GM23338 (cell line): Measurements from ENCODE around the gene MT1HL1.

ENCODE experiments used
- CREB1 ChIP-seq: fragments of 250-450 bp; sonication (Bioruptor Pico); IDR thresholded peaks from 2 replicates; pipeline ENCODE4 v1.5.0; 2020; ENCODE audit warnings: low read depth, mild to moderate bottlenecking, moderate library complexity
- CTCF ChIP-seq, 2 experiments: fragments of 200-600 bp in 1 of 2; sonication (generic) in 1 of 2; conservative IDR thresholded peaks; 2 replicates each; pipeline versions ENCODE4 v1.5.1 to v1.6.1; 2016 to 2017; ENCODE audit warnings: antibody characterized with exemption in 2 of 2, low read depth in 2 of 2, mild to moderate bottlenecking in 2 of 2, moderate library complexity in 1 of 2
- EZH2 ChIP-seq: fragments of 200-600 bp; sonication (generic); IDR thresholded peaks from one replicate; pipeline ENCODE4 v1.8.0; 2017; ENCODE audit warnings: antibody characterized with exemption, mild to moderate bottlenecking, low read depth; ENCODE audit not compliant: unreplicated experiment
- EZH2phosphoT487 ChIP-seq: fragments of 200-600 bp; sonication (generic); IDR thresholded peaks from one replicate; pipeline ENCODE4 v1.8.1; 2018; ENCODE audit warnings: antibody characterized with exemption; ENCODE audit not compliant: unreplicated experiment
- JUNB ChIP-seq: IDR thresholded peaks from one replicate; pipeline ENCODE4 v1.6.1; 2016; ENCODE audit warnings: antibody characterized with exemption; ENCODE audit not compliant: unreplicated experiment
- POLR2AphosphoS5 ChIP-seq: IDR thresholded peaks from 2 replicates; pipeline ENCODE4 v1.6.1; 2016; ENCODE audit warnings: antibody characterized with exemption, low read depth
- REST ChIP-seq: IDR thresholded peaks from one replicate; pipeline ENCODE4 v1.6.1; 2018; ENCODE audit warnings: antibody characterized with exemption; ENCODE audit not compliant: unreplicated experiment
- ZNF331 ChIP-seq: fragments of 250-450 bp; sonication (Bioruptor Pico); IDR thresholded peaks from 2 replicates; pipeline ENCODE4 v1.5.0; 2020; ENCODE audit warnings: low read depth, mild to moderate bottlenecking, moderate library complexity
- ZNF462 ChIP-seq: fragments of 250-450 bp; sonication (Bioruptor Pico); IDR thresholded peaks from 2 replicates; pipeline ENCODE4 v1.5.0; 2020; ENCODE audit warnings: mild to moderate bottlenecking, moderate library complexity

- TF ChIP-seq CTCF (conservative IDR thresholded peaks at IDR 0.05; ENCODE audit: low read depth in 2 of 2) = no peak
- TF ChIP-seq REST = no peak
- TF ChIP-seq EZH2phosphoT487 = no peak
- TF ChIP-seq POLR2AphosphoS5 = no peak
- no peak for TF ChIP-seq JUNB
- TF ChIP-seq EZH2 = no peak
- no peak for TF ChIP-seq ZNF462 (CRISPR knock-in tag)
- no peak for TF ChIP-seq CREB1
- TF ChIP-seq ZNF331 = no peak
These were observed 9.8 kb downstream of the MT1HL1 start for GRCh38 chr1:236994450-236994849.
